HepG2 (cell line): ENCODE results near the gene PARS2. TPM values are rescaled to one million over a fixed set of nuclear protein-coding genes. Genes with fewer than 3 reads are reported as not detected.

Experiments used
- ATAC-seq: fragments of 200-7000 bp; cut with Tn5 transposase; 3 replicates; pipeline ENCODE4 v1.9.1; 2020; ENCODE audit warnings: mild to moderate bottlenecking, moderate library complexity
- BruUV-seq: library from RNA; stranded (reverse); fragments of 400-500 nt; replicated peaks from 2 replicates; lab custom pipeline; 2021; lab: Mats Ljungman, UMichigan
- CTCF ChIA-PET: fragments of 300-600 bp; formaldehyde crosslinking; extraction: SDS; loops from one replicate; lab custom pipeline; 2021; ENCODE audit warnings: low total read pairs, inconsistent platforms, low intra/inter-chr PET ratio; lab: Yijun Ruan, JAX
- POLR2A ChIA-PET: fragments of 350-600 bp; sonication (Branson Sonifier 250); formaldehyde crosslinking; loops from one replicate; lab custom pipeline; 2020; ENCODE audit warnings: antibody characterized with exemption, inconsistent platforms; lab: Yijun Ruan, JAX
- DNase-seq: peaks from one replicate; pipeline ENCODE4 v3.0.0-alpha.2; 2015; ENCODE audit warnings: low spot score
- FAIRE-seq: peaks from 3 replicates; lab custom pipeline; 2011; peaks lifted over from hg19 to GRCh38; lab: Jason Lieb, UNC
- H2AFZ ChIP-seq: one replicate; pipeline ENCODE4 v1.6.1; 2011; ENCODE audit warnings: low read length, inconsistent platforms
- H3K27ac ChIP-seq: fragments of 300-600 bp; 3 replicates; pipeline ENCODE4 v1.8.0; 2011; ENCODE audit warnings: mixed run types, mild to moderate bottlenecking, mixed read lengths, low read length, inconsistent platforms; ENCODE audit not compliant: insufficient read depth; ENCODE audit errors: extremely low read length
- H3K27me3 ChIP-seq, 2 experiments: fragments of 200-600 bp in 1 of 2; 2 replicates in 1 of 2; 3 replicates in 1 of 2; pipeline versions ENCODE4 v1.6.0 to v1.8.0; 2011; ENCODE audit warnings: low read length in 2 of 2, mild to moderate bottlenecking in 2 of 2, moderate library complexity in 2 of 2, inconsistent platforms in 1 of 2; ENCODE audit not compliant: insufficient read depth in 2 of 2, control insufficient read depth in 1 of 2
- H3K36me3 ChIP-seq, 2 experiments: fragments of 200-600 bp in 1 of 2; replicated peaks in 1 of 2; 2 replicates in 1 of 2; 3 replicates in 1 of 2; pipeline versions ENCODE4 v1.5.1 to v1.8.0; 2011; ENCODE audit warnings: low read length in 2 of 2, inconsistent platforms in 1 of 2; ENCODE audit not compliant: insufficient read depth in 2 of 2, control insufficient read depth in 1 of 2
- H3K4me1 ChIP-seq: 2 replicates; pipeline ENCODE4 v1.5.1; 2012; ENCODE audit warnings: low read length, inconsistent platforms; ENCODE audit not compliant: insufficient read depth
- H3K4me2 ChIP-seq: 2 replicates; pipeline ENCODE4 v1.6.0; 2011; ENCODE audit warnings: low read depth, low read length, inconsistent platforms
- H3K4me3 ChIP-seq, 3 experiments: fragments of 200-600 bp in 1 of 3; sonication (generic), shearing (Covaris generic) in 1 of 3; replicated peaks in 1 of 3; 2 replicates each; pipeline ENCODE4 v1.5.1; 2011 to 2016; ENCODE audit warnings: low read length in 3 of 3, inconsistent platforms in 2 of 3, low read depth in 2 of 3, mild to moderate bottlenecking in 2 of 3, control low read depth in 1 of 3, mixed read lengths in 1 of 3; ENCODE audit not compliant: insufficient read depth in 1 of 3
- H3K79me2 ChIP-seq: one replicate; pipeline ENCODE4 v1.6.1; 2011; ENCODE audit warnings: low read length, inconsistent platforms; ENCODE audit not compliant: insufficient read depth
- H3K9ac ChIP-seq: 2 replicates; pipeline ENCODE4 v1.6.0; 2011; ENCODE audit warnings: mild to moderate bottlenecking, low read depth, low read length, inconsistent platforms; ENCODE audit not compliant: insufficient read depth
- H3K9me3 ChIP-seq: 2 replicates; pipeline ENCODE4 v1.5.1; 2012; ENCODE audit warnings: mild to moderate bottlenecking, low read length
- H4K20me1 ChIP-seq: 2 replicates; pipeline ENCODE4 v1.6.0; 2011; ENCODE audit warnings: inconsistent platforms, mild to moderate bottlenecking, low read length, moderate library complexity; ENCODE audit not compliant: insufficient read depth
- ASH2L ChIP-seq: fragments of 300-600, 200-600 bp; sonication (generic); IDR thresholded peaks from 2 replicates; pipeline ENCODE4 v1.7.0; 2017; ENCODE audit warnings: low read depth, mild to moderate bottlenecking, moderate library complexity, mixed read lengths, low read length; ENCODE audit not compliant: insufficient read length
- ATF7 ChIP-seq, 2 experiments: fragments of 450-650 bp in 1 of 2; sonication (generic) in 1 of 2; formaldehyde crosslinking in 1 of 2; IDR thresholded peaks; 2 replicates each; pipeline versions ENCODE4 v1.4.0 to v1.6.1; 2016 to 2020; ENCODE audit warnings: antibody characterized with exemption in 1 of 2, mild to moderate bottlenecking in 1 of 2, missing genetic modification reagents in 1 of 2
- CREB1 ChIP-seq, 2 experiments: fragments of 450-650 bp in 1 of 2; IDR thresholded peaks; 2 replicates each; pipeline ENCODE4 v1.6.1; 2016 to 2017; ENCODE audit warnings: control low read depth in 1 of 2, mild to moderate bottlenecking in 1 of 2, missing compliant biosample characterization in 1 of 2, missing genetic modification characterization in 1 of 2
- DR1 ChIP-seq: sonication (generic); formaldehyde crosslinking; IDR thresholded peaks from 2 replicates; pipeline ENCODE4 v1.8.0; 2021; ENCODE audit warnings: mild to moderate bottlenecking, missing genetic modification reagents, inconsistent platforms
- JDP2 ChIP-seq: sonication (generic); formaldehyde crosslinking; IDR thresholded peaks from 2 replicates; pipeline ENCODE4 v1.8.1; 2022; ENCODE audit warnings: missing genetic modification reagents, borderline replicate concordance
- MIXL1 ChIP-seq: IDR thresholded peaks from 2 replicates; pipeline ENCODE4 v1.6.1; 2016
- MTF2 ChIP-seq: sonication (generic); formaldehyde crosslinking; IDR thresholded peaks from 2 replicates; pipeline ENCODE4 v1.5.0; 2020; ENCODE audit warnings: missing genetic modification reagents, borderline replicate concordance
- MXI1 ChIP-seq: IDR thresholded peaks from 3 replicates; pipeline ENCODE4 v1.6.1; 2012; ENCODE audit warnings: low read depth, low read length, inconsistent platforms, borderline replicate concordance
- RARA ChIP-seq: IDR thresholded peaks from 2 replicates; pipeline ENCODE4 v1.6.1; 2016; ENCODE audit warnings: missing genetic modification reagents, missing compliant biosample characterization
- RXRA ChIP-seq: sonication (generic); formaldehyde crosslinking; IDR thresholded peaks from 2 replicates; pipeline ENCODE4 v1.5.1; 2020; ENCODE audit warnings: missing genetic modification reagents
- SMARCC2 ChIP-seq: fragments of 450-650 bp; IDR thresholded peaks from 2 replicates; pipeline ENCODE4 v1.6.1; 2017; ENCODE audit warnings: antibody characterized with exemption, mild to moderate bottlenecking
- TBL1XR1 ChIP-seq: fragments of 150-350 bp; IDR thresholded peaks from 2 replicates; pipeline ENCODE4 v1.6.1; 2014; ENCODE audit warnings: borderline replicate concordance, low read length; ENCODE audit not compliant: partially characterized antibody
- ZBTB20 ChIP-seq: sonication (generic); formaldehyde crosslinking; IDR thresholded peaks from 2 replicates; pipeline ENCODE4 v1.8.1; 2023; ENCODE audit warnings: missing genetic modification reagents, low read depth, mild to moderate bottlenecking, borderline replicate concordance
- ZBTB49 ChIP-seq: sonication (generic); formaldehyde crosslinking; IDR thresholded peaks from 2 replicates; pipeline ENCODE4 v1.4.0; 2020; ENCODE audit warnings: missing genetic modification reagents, borderline replicate concordance
- ZNF274 ChIP-seq: sonication (generic); formaldehyde crosslinking; IDR thresholded peaks from 2 replicates; pipeline ENCODE4 v1.5.1; 2020; ENCODE audit warnings: mild to moderate bottlenecking, missing genetic modification reagents
- ZNF382 ChIP-seq: sonication (generic); formaldehyde crosslinking; IDR thresholded peaks from 2 replicates; pipeline ENCODE4 v1.5.0; 2020; ENCODE audit warnings: missing genetic modification reagents, mild to moderate bottlenecking, borderline replicate concordance
- ZNF496 ChIP-seq: sonication (generic); formaldehyde crosslinking; IDR thresholded peaks from 2 replicates; pipeline ENCODE4 v1.8.1; 2023; ENCODE audit warnings: mild to moderate bottlenecking, moderate library complexity, missing genetic modification reagents; ENCODE audit not compliant: insufficient replicate concordance
- ZNF614 ChIP-seq: IDR thresholded peaks from 2 replicates; pipeline ENCODE4 v1.6.1; 2018; ENCODE audit warnings: missing biosample characterization, missing genetic modification reagents, inconsistent platforms, borderline replicate concordance
- ZNF616 ChIP-seq: sonication (generic); formaldehyde crosslinking; IDR thresholded peaks from 2 replicates; pipeline ENCODE4 v1.5.0; 2020; ENCODE audit warnings: low read depth, mild to moderate bottlenecking, missing genetic modification reagents
- WGBS: methylation state at CpG from one replicate; pipeline ENCODE4 v1.1.6; 2017; ENCODE audit warnings: low lambda C conversion rate; 5-methylcytosine and 5-hydroxymethylcytosine counted together
- in situ Hi-C: cut with HindIII; loops from 2 replicates; pipeline ENCODE4 v1.10.0; 2017; ENCODE audit warnings: low pct_unique_long_range_greater_than_20kb; ENCODE audit not compliant: extremely low pct_ligation_motif_present
- intact Hi-C: fragments of 100-400 bp; cut with micrococcal nuclease; formaldehyde crosslinking; loops from one replicate; pipeline ENCODE4 v1.10.0; 2022; ENCODE audit not compliant: unreplicated experiment
- polyA plus RNA-seq, 8 experiments: library from polyadenylated mRNA; depleted of rRNA in 3 of 8; stranded (reverse) in 7 of 8; unstranded in 1 of 8; fragments of >200 nt; fragmentation: Illumina TruSeq in 4 of 8; extraction: Trizol in 4 of 8; gene quantifications; 2 replicates each; pipeline versions ENCODE4 v1.2.1 to v1.2.3, GENCODE V29; 2011 to 2016; ENCODE audit warnings: low read depth in 4 of 8, missing spikeins in 1 of 8, mixed read lengths in 1 of 8; ENCODE audit not compliant: insufficient read depth in 1 of 8
- total RNA-seq, 5 experiments: library from RNA; depleted of rRNA; stranded (reverse); fragments of >200 nt; fragmentation: Illumina TruSeq; extraction: Trizol; gene quantifications; 2 replicates each; pipeline ENCODE4 v1.2.3, GENCODE V29; 2016; ENCODE audit warnings: low read depth in 1 of 5
- TF ChIP-seq, protein P1 (sequence below): sonication (generic); formaldehyde crosslinking; IDR thresholded peaks from 2 replicates; pipeline ENCODE4 v1.9.0; 2022; ENCODE audit warnings: low read depth, missing genetic modification reagents

Gene PARS2
- total and polyA plus RNA-seq, 2 of the 13 experiments (the other 11 are each of a cell fraction or from before 2014, with no cell fraction given): 2.4 to 4.6 TPM

- intact Hi-C loops: loop anchor here (2.0 to 5.0 kb wide), 3 partner anchors 14 to 879 kb away; partner anchors contain the start of gene NDC1
- Histone ChIP-seq H3K9me3 (no peaks in the 10 kb centered on the region), H3K4me1 (peaks cover 38% of the 10 kb centered on the region), H3K36me3 (peaks cover 1 to 17% of the 10 kb centered on the region in 2 experiments; a peak in 4 of 5 replicates), H3K4me3 (peak overlapping the region; percentile 78 to 88 (median 85)), H3K79me2 (peaks cover 19% of the 10 kb centered on the region), H3K9ac (peak overlapping the region; percentile 83), H3K27ac (peak overlapping the region; percentile 50), H4K20me1 (no peaks in the 10 kb centered on the region), H3K27me3 (peaks cover 0 to 7% of the 10 kb centered on the region in 2 experiments; a peak in 1 of 5 replicates), H3K4me2 (peak overlapping the region; percentile 77), H2AFZ (no peak overlapping the region)
- CTCF ChIA-PET: no interaction called here
- DNase-seq (no peak), FAIRE-seq (no peak), ATAC-seq (no peak)
- BruUV-seq: no TSS peak
- in situ Hi-C loops: no loop called here
- WGBS: 33% methylated on average over 8 of the region's 8 CpGs
- POLR2A ChIA-PET: interaction anchor here (1.0 to 1.3 kb wide), 2 partner anchors 8 to 10 kb away, joined by 3 to 4 read pairs; no protein-coding TSS in a partner anchor
- TF ChIP-seq ZNF274 (CRISPR knock-in tag) (no peak), ZBTB49 (CRISPR knock-in tag) (no peak), MIXL1 (CRISPR knock-in tag) (no peak), ZNF382 (CRISPR knock-in tag) (no peak), ZNF614 (CRISPR knock-in tag) (no peak), ATF7 (IDR thresholded peaks at IDR 0.05) (no peak), ATF7 (CRISPR knock-in tag; IDR thresholded peaks at IDR 0.05) (no peak), ZNF496 (CRISPR knock-in tag) (no peak), MTF2 (CRISPR knock-in tag) (no peak), ZBTB20 (CRISPR knock-in tag) (no peak), TBL1XR1 (no peak), MXI1 (no peak), JDP2 (CRISPR knock-in tag) (no peak), DR1 (no peak), SMARCC2 (no peak), RARA (no peak), CREB1 (IDR thresholded peaks at IDR 0.05) (no peak), CREB1 (CRISPR knock-in tag; IDR thresholded peaks at IDR 0.05) (0 out of 2 replicates have a peak, but pooled peaks have one; percentile 5), RXRA (CRISPR knock-in tag) (no peak), ASH2L (peak; percentile 6), ZNF616 (CRISPR knock-in tag) (no peak)
- TF ChIP-seq, protein P1, sequence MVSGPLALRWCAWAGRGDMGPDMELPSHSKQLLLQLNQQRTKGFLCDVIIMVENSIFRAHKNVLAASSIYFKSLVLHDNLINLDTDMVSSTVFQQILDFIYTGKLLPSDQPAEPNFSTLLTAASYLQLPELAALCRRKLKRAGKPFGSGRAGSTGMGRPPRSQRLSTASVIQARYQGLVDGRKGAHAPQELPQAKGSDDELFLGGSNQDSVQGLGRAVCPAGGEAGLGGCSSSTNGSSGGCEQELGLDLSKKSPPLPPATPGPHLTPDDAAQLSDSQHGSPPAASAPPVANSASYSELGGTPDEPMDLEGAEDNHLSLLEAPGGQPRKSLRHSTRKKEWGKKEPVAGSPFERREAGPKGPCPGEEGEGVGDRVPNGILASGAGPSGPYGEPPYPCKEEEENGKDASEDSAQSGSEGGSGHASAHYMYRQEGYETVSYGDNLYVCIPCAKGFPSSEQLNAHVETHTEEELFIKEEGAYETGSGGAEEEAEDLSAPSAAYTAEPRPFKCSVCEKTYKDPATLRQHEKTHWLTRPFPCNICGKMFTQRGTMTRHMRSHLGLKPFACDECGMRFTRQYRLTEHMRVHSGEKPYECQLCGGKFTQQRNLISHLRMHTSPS: no peak
These were observed 47.9 kb downstream of the PARS2 start for GRCh38 chr1:54716299-54717047.
